SH-SY5Y (cell line): ENCODE measurements around the gene DNAH9.

Experiments used
- GATA2 ChIP-seq: IDR thresholded peaks from 2 replicates; pipeline ENCODE4 v1.6.1; 2011; ENCODE audit warnings: mild to moderate bottlenecking, low read depth, low read length
- GATA3 ChIP-seq: IDR thresholded peaks from 2 replicates; pipeline ENCODE4 v1.6.1; 2011; ENCODE audit warnings: low read depth, mild to moderate bottlenecking, low read length, moderate library complexity

Gene DNAH9

DNA sequence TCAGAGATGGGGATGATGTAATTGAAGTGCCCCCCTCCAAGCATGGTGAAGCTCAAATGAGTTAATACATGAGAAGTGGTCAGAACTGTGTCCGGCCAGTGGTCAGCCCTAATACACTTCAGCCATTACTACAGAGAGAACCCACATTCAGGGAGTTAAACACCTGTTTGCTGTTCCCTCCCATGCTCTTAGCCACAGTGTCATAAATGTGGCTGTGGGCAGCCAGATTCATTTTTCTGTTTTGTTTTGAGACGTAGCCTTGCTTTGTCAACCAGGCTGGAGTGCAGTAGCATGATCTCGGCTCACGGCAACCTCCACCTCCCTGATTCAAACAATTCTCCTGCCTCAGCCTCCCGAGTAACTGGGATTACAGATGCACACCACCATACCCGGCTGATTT lies 139.9 kb downstream of the DNAH9 start:
- TF ChIP-seq GATA3 (no peak), GATA2 (no peak)

DNA sequence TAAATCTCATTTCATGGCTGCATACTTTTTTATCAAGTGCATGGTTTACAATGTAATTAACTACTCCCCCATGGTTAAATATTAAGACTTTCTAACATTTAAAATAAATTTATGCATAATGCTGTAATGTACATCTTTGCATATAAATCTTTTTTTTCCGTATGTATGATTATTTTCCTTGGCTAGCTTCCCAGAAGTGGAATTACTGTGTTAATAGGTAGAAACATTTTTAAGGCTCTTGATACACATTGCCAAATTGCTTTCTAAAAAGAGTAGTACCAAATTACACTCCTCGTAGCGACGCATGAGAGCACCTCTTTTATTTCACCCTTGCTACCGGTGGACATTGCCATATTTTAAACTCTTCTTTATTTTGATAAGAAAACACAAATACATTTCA lies 141.1 kb downstream of the DNAH9 start:
- no peak for TF ChIP-seq GATA3
- TF ChIP-seq GATA2 = no peak

DNA sequence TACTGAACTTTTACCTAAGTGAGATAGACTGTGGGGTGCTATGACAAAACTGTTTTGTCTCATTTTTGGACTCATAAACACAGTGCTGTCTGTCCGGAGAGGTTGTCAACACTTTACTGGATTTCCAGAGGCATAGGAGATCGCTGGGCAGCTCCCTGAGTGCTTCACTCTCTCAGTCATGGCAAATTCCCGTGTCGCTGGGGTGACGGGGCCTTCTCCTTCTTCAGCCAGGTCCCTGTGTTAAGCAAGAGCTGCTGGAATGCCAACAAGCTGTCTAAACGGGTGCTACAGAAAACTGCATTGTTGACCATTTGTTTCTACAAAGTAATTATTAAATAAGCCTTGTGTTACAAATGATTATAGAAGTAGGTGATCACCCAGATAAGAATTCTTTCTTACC lies 141.6 kb downstream of the DNAH9 start:
- no peak for TF ChIP-seq GATA2
- TF ChIP-seq GATA3 = no peak

DNA sequence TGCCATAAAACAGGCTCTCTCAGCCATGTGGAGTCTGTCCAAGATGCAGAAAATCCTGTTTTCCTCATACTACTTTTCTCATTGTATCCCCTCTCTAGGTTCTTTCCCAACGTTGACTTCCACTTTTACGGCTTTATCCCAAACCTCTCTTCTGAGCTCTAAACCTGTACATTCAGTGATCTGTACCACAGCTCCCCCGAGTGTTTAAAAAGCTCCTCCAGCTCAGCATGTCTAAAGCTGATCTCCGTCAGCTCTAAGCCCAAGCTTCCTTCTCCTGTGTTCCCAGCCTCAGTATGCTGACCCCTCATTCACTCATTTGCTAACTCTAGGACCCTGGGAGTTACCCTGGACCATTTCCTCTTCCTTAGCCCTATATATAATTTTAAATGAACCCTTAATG lies 144.6 kb downstream of the DNAH9 start:
- TF ChIP-seq GATA3 = no peak

DNA sequence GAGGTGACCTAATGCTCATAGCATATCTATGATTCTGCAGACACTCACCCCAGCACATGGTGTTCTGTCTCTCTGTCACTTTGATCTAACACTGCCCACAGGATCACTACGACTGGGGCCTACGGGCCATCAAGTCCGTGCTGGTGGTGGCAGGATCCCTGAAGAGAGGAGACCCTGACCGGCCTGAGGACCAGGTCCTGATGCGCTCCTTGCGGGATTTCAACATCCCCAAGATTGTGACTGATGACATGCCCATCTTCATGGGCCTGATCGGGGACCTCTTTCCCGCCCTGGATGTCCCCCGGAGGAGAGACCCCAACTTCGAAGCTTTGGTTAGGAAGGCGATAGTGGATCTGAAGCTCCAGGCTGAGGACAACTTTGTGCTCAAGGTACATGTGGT lies 146.4 kb downstream of the DNAH9 start:
- TF ChIP-seq GATA2 (no peak), GATA3 (no peak)

DNA sequence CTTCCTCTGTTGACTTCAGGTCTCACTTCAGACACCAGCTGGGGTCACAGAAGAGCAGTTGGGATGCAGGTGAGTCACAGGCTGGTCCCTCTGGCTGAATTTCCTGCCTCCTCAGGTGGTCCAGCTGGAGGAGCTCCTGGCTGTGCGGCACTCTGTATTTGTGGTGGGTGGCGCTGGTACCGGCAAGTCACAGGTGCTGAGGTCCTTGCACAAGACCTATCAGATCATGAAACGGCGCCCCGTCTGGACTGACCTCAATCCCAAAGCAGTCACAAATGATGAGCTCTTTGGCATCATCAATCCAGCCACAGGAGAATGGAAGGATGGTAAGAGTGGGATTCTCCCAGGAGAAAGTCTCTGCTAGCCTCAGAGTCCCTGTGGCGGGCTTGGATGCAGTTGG lies 149.2 kb downstream of the DNAH9 start:
- TF ChIP-seq GATA3 (no peak), GATA2 (no peak)

DNA sequence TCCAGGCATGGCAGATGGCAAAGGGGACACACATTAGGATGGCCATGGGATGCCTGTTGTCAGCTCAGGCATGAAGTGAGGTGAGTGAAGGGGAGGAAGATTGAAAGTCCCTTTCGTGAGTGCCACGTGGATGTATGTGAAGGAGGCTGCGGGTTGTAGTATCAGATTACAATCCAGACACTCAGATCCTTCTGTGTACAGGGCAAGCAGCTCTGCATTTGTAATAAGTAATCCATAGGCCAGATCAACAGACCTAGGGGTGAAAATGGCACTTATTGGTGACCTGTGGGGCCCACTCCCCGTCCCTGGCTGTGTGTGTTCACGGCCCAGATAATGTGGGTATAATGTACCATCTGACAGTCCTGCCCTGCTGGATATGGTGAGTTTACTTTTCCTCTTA lies 159.5 kb downstream of the DNAH9 start:
- TF ChIP-seq GATA3 = no peak
- TF ChIP-seq GATA2 = no peak

DNA sequence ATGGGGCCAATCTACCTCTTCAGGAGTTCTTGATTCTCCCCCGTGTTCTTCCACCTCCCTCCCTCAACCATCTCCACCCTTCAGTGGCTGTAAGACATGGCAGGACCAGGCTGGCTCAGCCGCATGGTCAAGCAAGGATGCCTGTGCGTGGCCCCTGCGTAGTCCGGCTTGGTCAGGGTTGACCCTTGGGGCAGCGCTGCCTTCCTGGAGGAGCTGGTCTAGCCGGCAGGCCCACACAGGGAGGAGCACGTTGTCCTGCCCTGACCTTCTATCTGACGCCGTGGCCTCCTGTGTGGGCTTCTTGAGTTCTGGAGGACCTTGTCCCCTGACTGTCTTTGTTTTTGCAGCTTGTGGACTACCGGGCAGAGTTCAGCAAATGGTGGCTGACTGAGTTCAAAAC lies 169.8 kb downstream of the DNAH9 start:
- TF ChIP-seq GATA2 (no peak), GATA3 (no peak)

DNA sequence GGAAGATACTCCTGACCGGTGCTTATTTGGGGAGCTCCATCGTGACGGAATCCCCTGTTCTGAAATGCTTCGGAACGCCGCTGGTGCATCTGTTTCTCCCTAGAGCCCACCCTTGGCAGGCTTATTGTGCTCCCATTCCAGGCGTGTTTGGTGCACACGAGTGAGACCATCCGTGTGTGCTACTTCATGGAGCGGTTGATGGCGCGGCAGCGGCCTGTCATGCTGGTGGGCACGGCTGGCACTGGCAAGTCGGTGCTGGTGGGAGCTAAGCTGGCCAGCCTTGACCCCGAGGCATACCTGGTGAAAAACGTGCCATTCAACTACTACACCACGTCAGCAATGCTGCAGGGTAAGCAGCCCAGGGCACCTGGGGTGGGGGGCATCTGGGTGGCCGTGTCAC lies 170.7 kb downstream of the DNAH9 start:
- TF ChIP-seq GATA3 (no peak), GATA2 (no peak)

DNA sequence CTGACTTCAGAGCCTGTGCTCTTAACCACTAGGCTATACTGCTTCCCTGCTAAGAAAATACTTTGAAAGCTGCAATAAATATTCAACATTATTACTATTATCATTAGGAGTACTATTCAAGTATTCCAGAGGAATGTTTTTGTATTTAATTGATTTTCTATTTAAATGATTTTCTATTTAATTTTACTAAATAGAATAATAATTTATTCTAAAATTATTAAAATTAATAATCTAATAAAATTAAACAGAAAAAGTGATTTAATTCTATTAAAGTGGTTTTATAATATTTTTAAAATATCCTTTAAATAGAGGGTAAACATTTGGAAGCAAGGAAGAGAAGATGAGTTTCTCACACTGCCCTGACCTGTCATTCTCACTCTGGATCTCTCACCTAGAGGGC lies 173.8 kb downstream of the DNAH9 start:
- TF ChIP-seq GATA2 (no peak), GATA3 (no peak)

DNA sequence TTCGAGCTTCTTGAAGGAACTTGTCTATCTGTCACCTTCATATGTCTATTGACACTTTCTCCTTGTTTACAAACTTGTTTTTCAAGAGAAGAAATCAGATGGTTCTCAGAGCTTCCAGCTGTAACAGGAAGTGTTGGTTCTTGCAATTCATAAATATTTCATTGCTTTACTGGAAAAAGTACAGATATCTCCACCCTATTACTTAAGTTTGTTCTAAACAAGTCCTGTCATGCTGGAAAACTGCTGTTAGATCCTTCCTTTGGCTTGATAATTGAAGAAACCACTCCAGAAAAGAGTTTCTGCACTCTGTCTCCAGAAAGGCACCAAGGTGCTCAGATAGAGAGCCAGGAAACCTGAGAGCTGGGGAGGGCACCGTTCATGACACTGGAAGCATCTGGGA lies 181.6 kb downstream of the DNAH9 start:
- TF ChIP-seq GATA2 (no peak), GATA3 (no peak)

DNA sequence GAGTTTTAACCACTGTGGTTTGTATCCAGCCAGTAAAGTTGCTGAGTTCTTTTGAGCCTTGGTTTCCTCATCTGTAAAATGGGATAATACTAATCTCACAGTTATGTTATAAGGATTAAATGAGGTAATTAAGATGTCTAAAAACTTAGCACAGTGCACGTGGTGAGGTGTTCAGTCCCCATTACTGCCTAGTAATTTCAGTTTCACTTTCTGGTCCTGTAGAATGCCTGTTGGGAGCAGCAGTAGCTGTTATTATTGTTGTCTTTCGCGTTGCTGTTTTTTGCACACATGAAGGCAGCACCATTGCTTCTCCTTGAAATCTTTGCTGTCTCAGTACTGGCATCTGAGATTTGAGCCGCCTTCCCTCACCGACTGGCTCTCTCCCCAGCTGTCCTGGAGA lies 182.4 kb downstream of the DNAH9 start:
- TF ChIP-seq GATA3 = no peak
- TF ChIP-seq GATA2 = no peak

DNA sequence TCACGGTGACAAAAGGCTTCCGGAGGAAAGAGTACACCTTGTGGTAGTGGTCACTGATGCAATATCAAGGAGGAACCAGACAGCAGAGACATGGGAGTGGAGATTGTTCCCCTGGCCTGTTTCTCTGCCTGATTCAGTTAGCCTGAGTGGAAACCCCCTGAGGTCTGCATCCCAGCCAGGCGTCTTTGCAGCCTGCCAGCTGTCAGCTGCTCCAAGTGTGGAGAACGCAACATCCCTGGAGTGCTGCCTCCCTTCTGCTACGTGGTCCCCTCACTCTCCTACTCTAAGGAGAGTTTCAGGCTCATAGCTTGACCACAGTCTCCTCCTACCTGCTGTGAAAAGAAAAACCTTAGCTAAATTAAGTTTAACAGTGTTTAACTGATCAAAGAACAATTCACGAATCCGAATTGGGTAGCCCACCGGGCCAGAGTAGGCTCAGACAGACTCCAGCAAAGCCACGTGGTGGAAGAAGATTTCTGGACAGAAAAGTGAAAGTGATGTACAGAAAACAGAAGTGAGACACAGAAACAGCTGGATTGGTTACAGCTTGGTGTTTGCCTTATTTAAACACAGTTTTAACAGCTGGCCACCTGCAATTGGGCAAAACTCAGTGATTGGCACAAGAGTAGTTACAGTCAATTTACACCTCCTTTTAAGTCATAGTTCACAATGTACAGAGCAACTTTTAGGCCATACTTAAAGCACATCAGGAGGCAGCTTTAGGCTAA lies 188.6 kb downstream of the DNAH9 start:
- TF ChIP-seq GATA2 = no peak
- TF ChIP-seq GATA3 = no peak

DNA sequence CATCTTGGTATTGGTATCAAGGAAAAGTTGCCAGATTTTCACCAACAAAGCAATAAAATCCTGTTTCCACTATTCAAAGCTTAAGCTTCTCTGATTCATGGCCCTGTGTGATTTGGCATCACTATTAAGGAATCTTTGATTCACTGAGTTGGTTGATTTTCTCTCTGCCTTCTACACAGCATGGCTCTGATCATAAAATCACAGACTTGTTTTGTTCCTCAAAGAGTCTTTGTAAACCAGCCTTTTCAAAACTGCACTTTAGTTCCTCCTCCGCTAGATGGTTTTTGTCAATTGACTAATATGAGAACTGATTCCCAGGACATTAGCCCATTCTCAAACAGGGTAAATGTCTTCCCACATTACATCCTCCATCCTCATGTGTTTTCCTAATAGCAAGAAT lies 197.6 kb downstream of the DNAH9 start:
- TF ChIP-seq GATA2 (no peak), GATA3 (no peak)

DNA sequence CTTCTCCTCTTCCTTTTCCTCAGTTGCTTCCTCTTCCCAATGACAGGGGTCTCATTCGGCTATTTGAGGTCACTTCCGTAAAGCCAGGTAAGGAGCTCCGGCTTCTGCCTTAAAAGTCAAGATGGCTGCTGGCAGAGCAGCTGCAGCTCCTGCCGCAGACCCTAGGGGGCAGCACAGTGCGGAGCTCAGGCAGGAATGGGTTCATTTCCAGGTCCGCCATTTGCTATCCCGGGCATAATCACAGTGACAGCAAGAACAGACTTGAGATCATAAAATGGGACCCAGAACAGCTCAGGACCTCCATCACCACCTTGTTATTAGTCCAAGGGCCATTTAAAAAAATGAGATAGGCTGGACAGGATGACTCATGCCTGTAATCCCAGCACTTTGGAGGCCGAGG lies 199.5 kb downstream of the DNAH9 start:
- no peak for TF ChIP-seq GATA3

DNA sequence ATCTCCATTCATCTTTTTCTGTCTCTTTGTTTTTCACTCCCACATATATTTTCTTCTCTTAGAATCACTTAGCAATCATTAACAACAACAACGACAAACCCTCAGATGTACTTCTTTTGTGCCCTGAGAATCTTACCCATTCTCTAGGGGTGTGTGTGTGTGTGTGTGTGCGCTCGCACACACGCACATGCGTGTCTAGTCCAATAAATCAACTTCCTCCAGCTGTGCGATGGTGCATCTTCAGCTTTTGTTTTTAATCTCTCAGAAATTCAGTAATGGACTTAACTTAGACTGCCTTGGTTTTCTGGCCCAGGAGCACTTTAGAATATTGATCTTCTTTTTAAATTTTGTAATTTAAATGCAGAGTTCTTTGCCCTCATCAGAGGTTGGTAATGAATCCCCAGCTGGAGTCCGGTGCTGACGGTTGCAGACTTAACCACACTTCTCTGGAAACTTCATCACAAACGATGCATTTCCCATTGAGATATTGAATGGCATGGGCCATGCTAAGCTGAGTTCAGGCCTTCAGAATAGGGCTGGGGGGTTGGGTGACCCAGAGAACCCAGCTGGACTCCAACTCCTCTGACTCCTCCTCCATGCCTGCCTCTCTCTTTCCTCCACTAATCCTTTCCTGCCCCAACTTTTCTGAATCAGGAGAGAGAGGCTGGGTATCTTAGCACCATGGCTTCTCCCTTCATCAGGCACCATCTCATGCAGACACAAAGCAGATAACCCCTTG lies 205.1 kb downstream of the DNAH9 start:
- no peak for TF ChIP-seq GATA3
- no peak for TF ChIP-seq GATA2

DNA sequence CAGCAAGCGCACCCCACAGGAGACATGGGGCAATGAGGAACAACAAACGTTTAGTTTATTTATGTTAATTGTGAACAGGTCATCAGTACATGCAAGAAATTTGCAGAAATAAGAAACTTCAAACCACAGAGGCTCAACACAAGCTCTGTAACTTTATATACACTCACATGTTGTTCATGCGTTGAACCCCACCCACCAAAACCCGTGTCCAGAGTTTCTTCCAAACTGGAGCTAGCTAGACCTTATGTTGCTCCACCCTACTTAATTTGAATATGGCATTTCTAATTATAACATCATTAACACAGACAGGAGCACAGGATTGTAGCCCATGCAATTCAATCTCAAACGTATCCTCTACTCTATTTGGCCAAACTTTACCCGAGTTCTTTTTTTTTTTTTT lies 206.9 kb downstream of the DNAH9 start:
- no peak for TF ChIP-seq GATA3
- no peak for TF ChIP-seq GATA2
